ENCODE data around the gene RAB31. TPM values are rescaled to one million over a fixed set of nuclear protein-coding genes. Genes with fewer than 3 reads are reported as not detected.
A peak's percentile ranks its signal among the peaks of the same experiment; 100 is the strongest.

RAB31 gene
- polyA plus RNA-seq, 1 donor (not counting 4 experiments of a cell fraction or from before 2014, with no cell fraction given): 47.0 TPM

DNA sequence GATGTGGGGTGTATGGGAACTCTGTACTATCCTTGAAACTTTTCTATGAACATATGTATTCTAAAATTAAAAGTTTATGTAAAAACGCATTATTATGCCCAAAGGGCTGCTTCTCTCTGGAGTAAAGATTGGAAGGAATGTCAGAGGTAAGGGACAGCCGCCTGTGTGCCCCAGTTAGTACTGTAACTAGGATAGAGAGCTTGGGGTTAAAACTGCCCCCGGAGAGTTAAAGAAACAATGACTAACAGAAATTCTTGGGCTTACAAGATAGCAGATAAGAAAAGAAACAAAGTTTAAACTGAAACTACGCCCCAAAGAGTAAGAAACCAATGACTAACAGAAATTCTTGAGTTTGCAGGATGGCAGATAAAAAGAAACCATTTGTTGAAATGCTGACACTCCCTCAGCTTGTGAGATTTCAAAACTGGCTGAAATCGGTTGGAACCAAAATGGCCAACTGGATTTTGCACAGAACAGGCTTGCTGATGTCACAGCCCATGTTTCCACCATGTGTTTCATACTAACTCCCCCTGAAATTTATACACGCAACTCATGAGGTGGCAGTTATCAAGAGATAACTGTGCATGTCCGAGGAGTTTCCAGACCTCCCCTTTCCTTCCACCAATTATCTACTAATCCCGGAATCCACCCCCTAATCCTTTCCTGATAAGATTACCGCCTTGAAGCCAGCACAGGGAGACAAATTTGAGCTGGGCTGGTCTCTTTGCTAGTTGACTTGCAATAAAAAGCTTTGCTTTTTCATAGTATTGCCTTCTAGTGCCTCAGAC lies 169.0 kb downstream of the RAB31 start:
- peak overlapping the region; percentile 77 for H3K27ac ChIP-seq (ENCODE audit: control insufficient read depth, insufficient read depth, low read length)
- H3K9me3 ChIP-seq (ENCODE audit: control insufficient read depth, low read depth, low read length): no peaks in the 10 kb centered on the region
- peaks cover 22% of the 10 kb centered on the region for H3K4me1 ChIP-seq (ENCODE audit: control insufficient read depth, extremely low read depth, insufficient read depth, low read length)
- H4K20me1 ChIP-seq (ENCODE audit: control insufficient read depth, extremely low read depth, insufficient read depth, low read length): no peaks in the 10 kb centered on the region
- DNase-seq (ENCODE audit: low read depth, low spot score): no peak
- H3K9ac ChIP-seq (ENCODE audit: control insufficient read depth, extremely low read depth, insufficient read depth, low read length): peak overlapping the region; percentile 53
- FAIRE-seq: peak; percentile 34
- H3K27me3 ChIP-seq (ENCODE audit: control insufficient read depth, extremely low read depth, insufficient read depth, low read length): no peaks in the 10 kb centered on the region
- H3K36me3 ChIP-seq (ENCODE audit: control insufficient read depth in 2 of 2, extremely low read depth in 1 of 2, insufficient read depth in 2 of 2, low read length in 2 of 2): no peaks in the 10 kb centered on the region
- peak overlapping the region in 1 of 3 experiments; percentile 25 for H3K4me3 ChIP-seq (ENCODE audit: control insufficient read depth in 2 of 3, extremely low read depth in 1 of 3, insufficient read depth in 2 of 3, low read depth in 1 of 3, low read length in 3 of 3)
- H3K79me2 ChIP-seq (ENCODE audit: control insufficient read depth, insufficient read depth, low read length): no peaks in the 10 kb centered on the region
- H3K9me1 ChIP-seq (ENCODE audit: control insufficient read depth, extremely low read depth, insufficient read depth, low read length): no peaks in the 10 kb centered on the region
- peak overlapping the region; percentile 52 for H3K4me2 ChIP-seq (ENCODE audit: control insufficient read depth, extremely low read depth, insufficient read depth, low read depth, low read length)
- dilution Hi-C loops (cut with MboI; ENCODE audit: extremely low pct_ligation_motif_present, low sequenced_read_pairs): no loop called here
- TF ChIP-seq, protein P1, sequence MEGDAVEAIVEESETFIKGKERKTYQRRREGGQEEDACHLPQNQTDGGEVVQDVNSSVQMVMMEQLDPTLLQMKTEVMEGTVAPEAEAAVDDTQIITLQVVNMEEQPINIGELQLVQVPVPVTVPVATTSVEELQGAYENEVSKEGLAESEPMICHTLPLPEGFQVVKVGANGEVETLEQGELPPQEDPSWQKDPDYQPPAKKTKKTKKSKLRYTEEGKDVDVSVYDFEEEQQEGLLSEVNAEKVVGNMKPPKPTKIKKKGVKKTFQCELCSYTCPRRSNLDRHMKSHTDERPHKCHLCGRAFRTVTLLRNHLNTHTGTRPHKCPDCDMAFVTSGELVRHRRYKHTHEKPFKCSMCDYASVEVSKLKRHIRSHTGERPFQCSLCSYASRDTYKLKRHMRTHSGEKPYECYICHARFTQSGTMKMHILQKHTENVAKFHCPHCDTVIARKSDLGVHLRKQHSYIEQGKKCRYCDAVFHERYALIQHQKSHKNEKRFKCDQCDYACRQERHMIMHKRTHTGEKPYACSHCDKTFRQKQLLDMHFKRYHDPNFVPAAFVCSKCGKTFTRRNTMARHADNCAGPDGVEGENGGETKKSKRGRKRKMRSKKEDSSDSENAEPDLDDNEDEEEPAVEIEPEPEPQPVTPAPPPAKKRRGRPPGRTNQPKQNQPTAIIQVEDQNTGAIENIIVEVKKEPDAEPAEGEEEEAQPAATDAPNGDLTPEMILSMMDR (optimal IDR thresholded peaks at IDR 0.05 in 1 of 3, IDR thresholded peaks at IDR 0.05 in 1 of 3, conservative IDR thresholded peaks at IDR 0.05 in 1 of 3; ENCODE audit: extremely low read depth in 1 of 3, insufficient read depth in 2 of 3, low read length in 3 of 3): no peak
- no peak for TF ChIP-seq EZH2 (IDR thresholded peaks at IDR 0.05; ENCODE audit: low read length)
- H2AFZ ChIP-seq (ENCODE audit: control insufficient read depth, low read length): peak overlapping the region; percentile 32

DNA sequence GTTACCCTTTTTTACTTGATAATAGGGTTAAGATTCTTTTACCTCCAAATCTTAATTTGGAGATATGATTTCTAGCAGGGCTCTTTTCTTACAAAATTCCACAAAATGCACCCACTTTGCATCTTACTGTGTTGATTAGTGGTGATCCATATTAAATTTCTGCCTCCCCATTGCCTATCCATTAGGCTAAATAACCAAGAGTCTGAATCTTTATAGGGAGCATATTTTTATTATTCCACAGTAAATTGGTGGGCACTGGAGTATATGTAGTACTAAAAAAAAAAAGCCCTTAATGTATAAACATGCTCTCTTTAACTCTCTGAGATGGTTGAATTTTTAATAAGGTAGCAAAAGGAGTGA lies 169.5 kb downstream of the RAB31 start:
- peak overlapping the region; percentile 53 for H3K9ac ChIP-seq (ENCODE audit: control insufficient read depth, extremely low read depth, insufficient read depth, low read length)
- no peak for TF ChIP-seq EZH2 (IDR thresholded peaks at IDR 0.05; ENCODE audit: low read length)
- TF ChIP-seq, protein P1 (optimal IDR thresholded peaks at IDR 0.05 in 1 of 3, IDR thresholded peaks at IDR 0.05 in 1 of 3, conservative IDR thresholded peaks at IDR 0.05 in 1 of 3; ENCODE audit: extremely low read depth in 1 of 3, insufficient read depth in 2 of 3, low read length in 3 of 3): no peak
- H3K4me2 ChIP-seq (ENCODE audit: control insufficient read depth, extremely low read depth, insufficient read depth, low read depth, low read length): peak overlapping the region; percentile 52
- no peaks in the 10 kb centered on the region for H3K9me3 ChIP-seq (ENCODE audit: control insufficient read depth, low read depth, low read length)
- peak overlapping the region; percentile 32 for H2AFZ ChIP-seq (ENCODE audit: control insufficient read depth, low read length)
- no peaks in the 10 kb centered on the region for H4K20me1 ChIP-seq (ENCODE audit: control insufficient read depth, extremely low read depth, insufficient read depth, low read length)
- H3K36me3 ChIP-seq (ENCODE audit: control insufficient read depth in 2 of 2, extremely low read depth in 1 of 2, insufficient read depth in 2 of 2, low read length in 2 of 2): no peaks in the 10 kb centered on the region
- H3K79me2 ChIP-seq (ENCODE audit: control insufficient read depth, insufficient read depth, low read length): no peaks in the 10 kb centered on the region
- peak overlapping the region; percentile 77 for H3K27ac ChIP-seq (ENCODE audit: control insufficient read depth, insufficient read depth, low read length)
- DNase-seq (ENCODE audit: low read depth, low spot score) (no peak), FAIRE-seq (no peak)
- dilution Hi-C loops (cut with MboI; ENCODE audit: extremely low pct_ligation_motif_present, low sequenced_read_pairs): no loop called here
- peak overlapping the region in 1 of 3 experiments; percentile 25 for H3K4me3 ChIP-seq (ENCODE audit: control insufficient read depth in 2 of 3, extremely low read depth in 1 of 3, insufficient read depth in 2 of 3, low read depth in 1 of 3, low read length in 3 of 3)
- no peaks in the 10 kb centered on the region for H3K27me3 ChIP-seq (ENCODE audit: control insufficient read depth, extremely low read depth, insufficient read depth, low read length)
- H3K4me1 ChIP-seq (ENCODE audit: control insufficient read depth, extremely low read depth, insufficient read depth, low read length): peaks cover 22% of the 10 kb centered on the region
- no peaks in the 10 kb centered on the region for H3K9me1 ChIP-seq (ENCODE audit: control insufficient read depth, extremely low read depth, insufficient read depth, low read length)

Data from keratinocyte (primary cell).